DOHH2 (cell line): ENCODE results near the gene DTX3L.

Experiments
- H3F3A ChIP-seq: fragments of 200-600 bp; sonication (generic), shearing (Covaris generic); 2 replicates; pipeline ENCODE4 v1.6.0; 2016; ENCODE audit warnings: antibody characterized with exemption, mild to moderate bottlenecking; ENCODE audit not compliant: control insufficient read depth, insufficient read depth
- H3K27ac ChIP-seq: fragments of 200-600 bp; sonication (generic); 2 replicates; pipeline ENCODE4 v1.5.1; 2014; ENCODE audit warnings: low read depth, mild to moderate bottlenecking, low read length, moderate library complexity
- H3K27me3 ChIP-seq: fragments of 200-600 bp; sonication (generic); 2 replicates; pipeline ENCODE4 v1.6.1; 2014; ENCODE audit warnings: mild to moderate bottlenecking, low read length, mixed read lengths; ENCODE audit not compliant: control insufficient read depth
- H3K36me3 ChIP-seq: fragments of 200-600 bp; sonication (generic); 2 replicates; pipeline ENCODE4 v1.6.1; 2014; ENCODE audit warnings: mild to moderate bottlenecking, low read length, moderate library complexity, mixed read lengths; ENCODE audit not compliant: control insufficient read depth
- H3K4me1 ChIP-seq: fragments of 200-600 bp; sonication (generic); 2 replicates; pipeline ENCODE4 v1.6.1; 2014; ENCODE audit warnings: mild to moderate bottlenecking, low read length, mixed read lengths; ENCODE audit not compliant: control insufficient read depth
- H3K4me2 ChIP-seq: fragments of 200-600 bp; sonication (generic); 2 replicates; pipeline ENCODE4 v1.6.0; 2014; ENCODE audit warnings: mild to moderate bottlenecking, low read length, moderate library complexity
- H3K4me3 ChIP-seq: fragments of 200-600 bp; sonication (generic); 2 replicates; pipeline ENCODE4 v1.5.1; 2014; ENCODE audit warnings: mild to moderate bottlenecking, low read length, mixed read lengths
- H3K79me2 ChIP-seq: fragments of 200-600 bp; sonication (generic); 2 replicates; pipeline ENCODE4 v1.6.1; 2014; ENCODE audit warnings: mild to moderate bottlenecking, low read length, mixed read lengths; ENCODE audit not compliant: control insufficient read depth
- H3K9me2 ChIP-seq: fragments of 200-600 bp; sonication (generic); replicated peaks from 2 replicates; pipeline ENCODE4 v1.6.1; 2014; ENCODE audit warnings: mild to moderate bottlenecking, low read length, mixed read lengths; ENCODE audit not compliant: control insufficient read depth
- H3K9me3 ChIP-seq: fragments of 200-600 bp; sonication (generic); 2 replicates; pipeline ENCODE4 v1.6.1; 2014; ENCODE audit warnings: antibody characterized with exemption, low read length, mixed read lengths; ENCODE audit not compliant: control insufficient read depth, insufficient read depth
- H4K20me1 ChIP-seq: fragments of 200-600 bp; sonication (generic); 2 replicates; pipeline ENCODE4 v1.6.0; 2014; ENCODE audit warnings: low read depth, mild to moderate bottlenecking, antibody characterized with exemption, low read length, moderate library complexity; ENCODE audit not compliant: control insufficient read depth, insufficient read depth
- EZH2phosphoT487 ChIP-seq: fragments of 200-600 bp; sonication (generic); IDR thresholded peaks from 2 replicates; pipeline ENCODE4 v1.6.1; 2017; ENCODE audit warnings: borderline replicate concordance, mild to moderate bottlenecking, antibody characterized with exemption, low read length, moderate library complexity, mixed read lengths
- TF ChIP-seq, protein P1 (sequence below): fragments of 200-600 bp; sonication (generic); IDR thresholded peaks from one replicate; pipeline ENCODE4 v1.5.1; 2014; ENCODE audit warnings: antibody characterized with exemption, mild to moderate bottlenecking, low read depth, low read length; ENCODE audit not compliant: poor library complexity, severe bottlenecking

The DTX3L gene

DNA sequence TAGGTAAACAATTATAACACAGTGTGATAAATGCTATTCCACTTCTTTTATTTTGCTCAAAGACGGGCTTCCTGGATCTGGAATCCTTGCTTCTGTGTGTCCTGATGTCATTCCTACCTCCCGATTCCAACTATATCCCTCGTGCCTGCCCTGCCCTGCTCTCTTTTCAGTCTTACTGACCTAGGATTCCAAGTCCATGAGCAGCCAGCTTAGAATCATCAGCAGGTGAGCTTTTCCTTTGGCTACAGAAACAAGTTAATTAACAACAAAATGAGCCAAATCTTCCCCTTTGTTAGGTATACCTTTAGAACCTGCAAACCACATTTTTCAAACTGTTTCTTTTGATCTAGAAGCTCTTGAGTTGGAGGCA, 27.5 kb upstream of the DTX3L start:
- Histone ChIP-seq H3K4me1 (no peaks in the 10 kb centered on the region), H4K20me1 (no peaks in the 10 kb centered on the region), H3F3A (no peaks in the 10 kb centered on the region), H3K4me3 (no peak overlapping the region), H3K4me2 (no peak overlapping the region), H3K36me3 (no peaks in the 10 kb centered on the region), H3K27ac (no peak overlapping the region), H3K27me3 (0 out of 2 replicates have a peak, but pooled peaks cover 3% of the 10 kb centered on the region), H3K79me2 (no peaks in the 10 kb centered on the region), H3K9me3 (no peaks in the 10 kb centered on the region), H3K9me2 (no peaks in the 10 kb centered on the region)
- TF ChIP-seq EZH2phosphoT487, result no peak
- TF ChIP-seq, protein P1, sequence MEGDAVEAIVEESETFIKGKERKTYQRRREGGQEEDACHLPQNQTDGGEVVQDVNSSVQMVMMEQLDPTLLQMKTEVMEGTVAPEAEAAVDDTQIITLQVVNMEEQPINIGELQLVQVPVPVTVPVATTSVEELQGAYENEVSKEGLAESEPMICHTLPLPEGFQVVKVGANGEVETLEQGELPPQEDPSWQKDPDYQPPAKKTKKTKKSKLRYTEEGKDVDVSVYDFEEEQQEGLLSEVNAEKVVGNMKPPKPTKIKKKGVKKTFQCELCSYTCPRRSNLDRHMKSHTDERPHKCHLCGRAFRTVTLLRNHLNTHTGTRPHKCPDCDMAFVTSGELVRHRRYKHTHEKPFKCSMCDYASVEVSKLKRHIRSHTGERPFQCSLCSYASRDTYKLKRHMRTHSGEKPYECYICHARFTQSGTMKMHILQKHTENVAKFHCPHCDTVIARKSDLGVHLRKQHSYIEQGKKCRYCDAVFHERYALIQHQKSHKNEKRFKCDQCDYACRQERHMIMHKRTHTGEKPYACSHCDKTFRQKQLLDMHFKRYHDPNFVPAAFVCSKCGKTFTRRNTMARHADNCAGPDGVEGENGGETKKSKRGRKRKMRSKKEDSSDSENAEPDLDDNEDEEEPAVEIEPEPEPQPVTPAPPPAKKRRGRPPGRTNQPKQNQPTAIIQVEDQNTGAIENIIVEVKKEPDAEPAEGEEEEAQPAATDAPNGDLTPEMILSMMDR, result no peak

DNA sequence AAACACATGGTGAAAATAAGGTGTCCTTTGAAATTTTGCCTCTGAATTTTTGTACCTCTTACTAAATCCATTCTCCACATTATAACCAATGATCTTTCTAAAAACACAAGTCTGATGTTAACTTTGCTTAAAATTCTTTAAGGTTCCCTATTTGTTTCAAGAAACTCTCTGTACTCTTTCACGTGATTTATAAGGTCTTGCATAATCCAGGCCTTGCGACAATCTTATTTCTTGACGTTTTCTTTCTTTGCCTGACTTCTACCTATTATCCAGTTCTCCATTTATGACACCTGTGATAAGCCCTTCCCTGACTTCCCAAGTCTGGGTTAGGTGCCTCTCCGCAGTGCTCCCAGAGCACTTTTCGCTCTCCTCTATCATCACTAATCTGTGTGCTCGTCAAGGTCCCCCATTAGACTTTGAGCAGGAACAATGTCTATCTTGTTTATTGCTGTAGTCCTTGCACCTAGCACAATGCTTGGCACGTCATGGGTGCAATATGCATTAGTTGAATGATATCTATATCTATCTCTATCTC, 25.1 kb upstream of the DTX3L start:
- Histone ChIP-seq H3K4me1 (no peaks in the 10 kb centered on the region), H3K4me2 (no peak overlapping the region), H3K36me3 (no peaks in the 10 kb centered on the region), H3K4me3 (no peak overlapping the region), H3F3A (no peaks in the 10 kb centered on the region), H4K20me1 (no peaks in the 10 kb centered on the region), H3K9me2 (no peaks in the 10 kb centered on the region), H3K27me3 (0 out of 2 replicates have a peak, but pooled peaks cover 3% of the 10 kb centered on the region), H3K79me2 (no peaks in the 10 kb centered on the region), H3K27ac (no peak overlapping the region), H3K9me3 (no peaks in the 10 kb centered on the region)
- no peak for TF ChIP-seq EZH2phosphoT487
- TF ChIP-seq, protein P1, result no peak

DNA sequence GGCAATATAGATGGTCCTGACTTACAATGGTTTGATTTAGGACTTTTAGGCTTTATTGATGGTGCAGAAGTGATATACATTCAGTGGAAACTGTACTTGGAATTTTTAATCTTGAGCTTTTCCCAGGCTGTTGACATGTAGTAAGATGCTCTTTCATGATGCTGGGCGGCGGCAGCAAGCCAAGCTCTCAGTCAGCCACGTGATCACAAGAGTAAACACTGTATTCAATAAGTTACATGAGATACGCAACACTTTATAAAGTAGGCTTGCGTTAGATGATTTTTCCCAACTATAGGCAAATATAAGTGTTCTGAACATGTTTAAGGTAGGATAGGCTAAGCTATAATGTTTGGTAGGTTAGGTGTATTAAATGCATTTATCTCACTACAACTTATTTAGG, 18.0 kb upstream of the DTX3L start:
- H3K27ac ChIP-seq, result no peak overlapping the region
- H4K20me1 ChIP-seq, result no peaks in the 10 kb centered on the region
- no peaks in the 10 kb centered on the region for H3K9me2 ChIP-seq
- no peaks in the 10 kb centered on the region for H3K36me3 ChIP-seq
- H3K4me2 ChIP-seq, result no peak overlapping the region
- H3K4me1 ChIP-seq, result no peaks in the 10 kb centered on the region
- no peak for TF ChIP-seq EZH2phosphoT487
- TF ChIP-seq, protein P1, result no peak
- no peaks in the 10 kb centered on the region for H3F3A ChIP-seq
- H3K27me3 ChIP-seq, result no peaks in the 10 kb centered on the region
- H3K79me2 ChIP-seq, result no peaks in the 10 kb centered on the region
- H3K9me3 ChIP-seq, result no peaks in the 10 kb centered on the region
- no peak overlapping the region for H3K4me3 ChIP-seq
